Erythroblast (primary cell): ENCODE data around the gene PLPP4.

Experiments
- GATA1 ChIP-seq: IDR thresholded peaks from 2 replicates; pipeline ENCODE4 v1.6.1; 2011; ENCODE audit warnings: low read depth, mild to moderate bottlenecking, control low read depth, low read length, moderate library complexity
- POLR2A ChIP-seq: IDR thresholded peaks from 2 replicates; pipeline ENCODE4 v1.6.1; 2011; ENCODE audit warnings: mild to moderate bottlenecking, low read length

DNA sequence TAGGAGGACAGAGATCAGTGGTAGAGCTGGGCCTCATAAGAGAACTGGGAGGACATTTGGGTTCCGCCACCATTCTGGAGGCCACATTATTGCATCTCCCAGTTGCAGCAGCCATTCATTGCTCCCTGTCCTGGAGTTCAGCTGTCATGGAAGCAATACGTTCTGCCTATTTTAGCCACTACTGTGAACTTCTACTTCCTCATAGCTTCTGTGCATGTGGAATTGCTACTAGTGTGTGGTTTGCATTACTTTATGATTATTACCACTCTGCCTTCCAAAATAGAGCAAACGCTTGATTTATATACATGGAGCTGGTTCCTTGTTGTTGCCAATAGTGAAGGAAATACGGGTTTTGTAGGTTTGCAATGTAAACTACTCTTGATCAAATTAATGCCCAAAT lies 47.2 kb upstream of the PLPP4 start:
- no peak for TF ChIP-seq POLR2A
- no peak for TF ChIP-seq GATA1
